Neural progenitor cell (in vitro differentiated cells): ENCODE measurements around the gene GIGYF2. TPM values are rescaled to one million over a fixed set of nuclear protein-coding genes. Genes with fewer than 3 reads are reported as not detected.

ENCODE experiments used
- DNase-seq: peaks from one replicate; pipeline ENCODE4 v3.0.0-alpha.2; 2016; ENCODE audit warnings: low spot score
- H2AFZ ChIP-seq: fragments of 200-600 bp; sonication (generic); replicated peaks from 2 replicates; pipeline ENCODE4 v1.6.1; 2016; ENCODE audit warnings: antibody characterized with exemption
- H3F3A ChIP-seq: fragments of 200-600 bp; sonication (generic); 2 replicates; pipeline ENCODE4 v1.6.1; 2016; ENCODE audit warnings: antibody characterized with exemption, low read depth
- H3K27ac ChIP-seq: fragments of 200-600 bp; sonication (generic); 2 replicates; pipeline ENCODE4 v1.5.1; 2016; ENCODE audit warnings: mild to moderate bottlenecking
- H3K27me3 ChIP-seq: fragments of 200-600 bp; sonication (generic); 2 replicates; pipeline ENCODE4 v1.6.1; 2016; ENCODE audit warnings: mild to moderate bottlenecking, moderate library complexity
- H3K36me3 ChIP-seq: fragments of 200-600 bp; sonication (generic); 2 replicates; pipeline ENCODE4 v1.5.1; 2016
- H3K4me1 ChIP-seq: fragments of 200-600 bp; sonication (generic); 2 replicates; pipeline ENCODE4 v1.6.1; 2016; ENCODE audit warnings: mixed run types
- H3K4me2 ChIP-seq: fragments of 200-600 bp; sonication (generic); 2 replicates; pipeline ENCODE4 v1.6.1; 2016
- H3K4me3 ChIP-seq: fragments of 200-600 bp; sonication (generic); 2 replicates; pipeline ENCODE4 v1.5.1; 2016
- H3K79me2 ChIP-seq: fragments of 200-600 bp; sonication (generic); 2 replicates; pipeline ENCODE4 v1.6.1; 2016; ENCODE audit warnings: low read depth
- H3K9ac ChIP-seq: fragments of 200-600 bp; sonication (generic); 2 replicates; pipeline ENCODE4 v1.6.1; 2016
- H3K9me3 ChIP-seq: fragments of 200-600 bp; sonication (generic); 2 replicates; pipeline ENCODE4 v1.5.1; 2016; ENCODE audit warnings: low read depth
- H4K20me1 ChIP-seq: fragments of 200-600 bp; sonication (generic); 2 replicates; pipeline ENCODE4 v1.6.1; 2016; ENCODE audit warnings: low read depth
- H3K27ac Mint-ChIP-seq: 3 replicates; pipeline ENCODE4 v1.8.0; 2021; ENCODE audit warnings: mixed read lengths
- H3K27me3 Mint-ChIP-seq: 2 replicates; pipeline ENCODE4 v1.8.0; 2022; ENCODE audit warnings: low read depth, mild to moderate bottlenecking, inconsistent platforms, moderate library complexity, mixed read lengths; ENCODE audit not compliant: insufficient read depth
- H3K36me3 Mint-ChIP-seq: 3 replicates; pipeline ENCODE4 v1.8.0; 2021; ENCODE audit warnings: mixed read lengths
- H3K4me1 Mint-ChIP-seq: 3 replicates; pipeline ENCODE4 v1.8.0; 2021; ENCODE audit warnings: mixed read lengths
- H3K4me3 Mint-ChIP-seq: 3 replicates; pipeline ENCODE4 v1.8.0; 2021; ENCODE audit warnings: mild to moderate bottlenecking, moderate library complexity, mixed read lengths
- H3K9me3 Mint-ChIP-seq: 3 replicates; pipeline ENCODE4 v1.8.0; 2020; ENCODE audit warnings: mixed read lengths
- CTCF ChIP-seq: fragments of 200-600 bp; sonication (generic); IDR thresholded peaks from 2 replicates; pipeline ENCODE4 v1.5.1; 2017; ENCODE audit warnings: antibody characterized with exemption, mild to moderate bottlenecking
- EZH2 ChIP-seq: fragments of 200-600 bp; sonication (generic); IDR thresholded peaks from 2 replicates; pipeline ENCODE4 v1.6.1; 2017; ENCODE audit warnings: antibody characterized with exemption, mild to moderate bottlenecking, moderate library complexity
- EZH2phosphoT487 ChIP-seq: fragments of 200-600 bp; sonication (generic); IDR thresholded peaks from 2 replicates; pipeline ENCODE4 v1.6.1; 2017; ENCODE audit warnings: antibody characterized with exemption
- total RNA-seq: library from RNA; depleted of rRNA; stranded (reverse); fragments of >200 nt; gene quantifications from 2 replicates; pipeline ENCODE4 v1.2.3, GENCODE V29; 2015; ENCODE audit warnings: low replicate concordance

GIGYF2 gene
- total RNA-seq, 1 donor from 2014 or later: 76.3 TPM

GRCh38 chr2:232791518-232791917, 94.4 kb downstream of the GIGYF2 start:
- no peaks in the 10 kb centered on the region for H3K27me3 ChIP-seq
- H3F3A ChIP-seq: peaks cover 18% of the 10 kb centered on the region
- no peaks in the 10 kb centered on the region for H3K79me2 ChIP-seq
- peaks cover 28% of the 10 kb centered on the region for H3K4me1 ChIP-seq
- no peak for DNase-seq
- H3K36me3 Mint-ChIP-seq: peaks cover 25% of the 10 kb centered on the region
- no peak overlapping the region for H3K4me2 ChIP-seq
- no peak overlapping the region for H3K9ac ChIP-seq
- no peaks in the 10 kb centered on the region for H3K9me3 ChIP-seq
- peaks cover 16% of the 10 kb centered on the region for H4K20me1 ChIP-seq
- no peaks in the 10 kb centered on the region for H3K27me3 Mint-ChIP-seq
- H3K4me1 Mint-ChIP-seq: peaks cover 5% of the 10 kb centered on the region
- H3K36me3 ChIP-seq: peaks cover 13% of the 10 kb centered on the region
- H3K4me3 ChIP-seq: no peak overlapping the region
- H3K27ac ChIP-seq: no peak overlapping the region
- no peak overlapping the region for H3K4me3 Mint-ChIP-seq
- H3K27ac Mint-ChIP-seq: no peak overlapping the region
- no peak overlapping the region for H2AFZ ChIP-seq
- no peaks in the 10 kb centered on the region for H3K9me3 Mint-ChIP-seq
- no peak for TF ChIP-seq EZH2
- no peak for TF ChIP-seq EZH2phosphoT487
- no peak for TF ChIP-seq CTCF

DNA sequence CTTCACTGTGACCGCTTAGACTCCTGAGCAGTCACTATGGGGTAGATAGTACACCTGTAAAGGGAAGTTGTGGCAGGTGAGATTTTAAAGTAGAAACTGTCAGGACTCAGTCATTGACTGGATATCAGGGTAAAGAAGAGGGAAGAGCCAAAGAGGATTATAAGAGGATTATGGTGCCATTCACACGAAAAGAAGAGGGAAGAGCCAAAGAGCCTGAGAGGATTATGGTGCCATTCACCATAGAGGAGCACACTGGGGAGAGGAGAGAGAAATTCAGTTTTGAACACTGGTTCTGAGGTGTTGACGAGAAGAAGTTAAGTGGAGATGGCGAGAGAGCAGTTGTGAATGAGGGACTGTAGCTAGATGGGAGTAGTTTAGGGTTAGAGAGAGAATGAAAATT, 96.1 kb downstream of the GIGYF2 start:
- peaks cover 6% of the 10 kb centered on the region for H3K36me3 ChIP-seq
- H3K4me1 ChIP-seq: peaks cover 28% of the 10 kb centered on the region
- peaks cover 5% of the 10 kb centered on the region for H3K4me1 Mint-ChIP-seq
- H3K4me2 ChIP-seq: peak overlapping the region; percentile 51
- no peak overlapping the region for H3K9ac ChIP-seq
- H3K9me3 Mint-ChIP-seq: no peaks in the 10 kb centered on the region
- DNase-seq: peak; percentile 74
- no peaks in the 10 kb centered on the region for H3K9me3 ChIP-seq
- no peak for TF ChIP-seq EZH2
- peaks cover 18% of the 10 kb centered on the region for H3F3A ChIP-seq
- peak overlapping the region; percentile 22 for H3K4me3 ChIP-seq
- peak overlapping the region; percentile 61 for H3K27ac ChIP-seq
- H3K27me3 ChIP-seq: no peaks in the 10 kb centered on the region
- H3K79me2 ChIP-seq: no peaks in the 10 kb centered on the region
- peaks cover 16% of the 10 kb centered on the region for H4K20me1 ChIP-seq
- no peak overlapping the region for H3K4me3 Mint-ChIP-seq
- no peak overlapping the region for H3K27ac Mint-ChIP-seq
- H3K36me3 Mint-ChIP-seq: peaks cover 24% of the 10 kb centered on the region
- H2AFZ ChIP-seq: no peak overlapping the region
- H3K27me3 Mint-ChIP-seq: no peaks in the 10 kb centered on the region

GRCh38 chr2:232794981-232795380, 97.8 kb downstream of the GIGYF2 start:
- no peaks in the 10 kb centered on the region for H3K27me3 ChIP-seq
- peaks cover 16% of the 10 kb centered on the region for H4K20me1 ChIP-seq
- no peak overlapping the region for H3K4me3 ChIP-seq
- no peak overlapping the region for H3K4me3 Mint-ChIP-seq
- H3K4me1 ChIP-seq: peaks cover 28% of the 10 kb centered on the region
- H3K9me3 Mint-ChIP-seq: no peaks in the 10 kb centered on the region
- peaks cover 9% of the 10 kb centered on the region for H3K36me3 ChIP-seq
- H3K4me1 Mint-ChIP-seq: no peaks in the 10 kb centered on the region
- H3K27me3 Mint-ChIP-seq: no peaks in the 10 kb centered on the region
- H3K9me3 ChIP-seq: no peaks in the 10 kb centered on the region
- no peak overlapping the region for H2AFZ ChIP-seq
- H3K9ac ChIP-seq: no peak overlapping the region
- peaks cover 23% of the 10 kb centered on the region for H3K36me3 Mint-ChIP-seq
- peaks cover 18% of the 10 kb centered on the region for H3F3A ChIP-seq
- H3K27ac ChIP-seq: no peak overlapping the region
- no peaks in the 10 kb centered on the region for H3K79me2 ChIP-seq
- no peak overlapping the region for H3K27ac Mint-ChIP-seq
- TF ChIP-seq EZH2 (no peak), CTCF (no peak), EZH2phosphoT487 (no peak)
- no peak for DNase-seq
- H3K4me2 ChIP-seq: no peak overlapping the region

DNA sequence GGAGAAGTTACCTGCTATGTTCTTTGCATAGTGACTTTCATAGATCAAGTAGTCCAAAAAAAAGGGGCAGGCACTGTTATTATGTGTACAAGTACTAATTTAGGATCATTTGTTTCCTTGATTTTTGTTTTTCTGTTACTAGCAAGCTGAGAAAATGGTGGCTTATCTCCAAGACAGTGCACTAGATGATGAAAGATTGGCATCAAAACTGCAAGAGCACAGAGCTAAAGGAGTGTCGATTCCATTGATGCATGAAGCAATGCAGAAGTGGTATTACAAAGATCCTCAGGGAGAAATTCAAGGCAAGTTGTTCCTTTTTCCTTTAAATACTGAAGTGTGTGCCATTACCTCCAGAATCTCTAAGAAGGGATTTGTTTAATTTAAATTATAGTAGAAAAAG, 98.8 kb downstream of the GIGYF2 start:
- Histone ChIP-seq H3K79me2 (no peaks in the 10 kb centered on the region), H3K4me3 (no peak overlapping the region), H3F3A (peaks cover 18% of the 10 kb centered on the region), H3K9me3 (no peaks in the 10 kb centered on the region), H3K27ac (no peak overlapping the region), H3K4me1 (peaks cover 28% of the 10 kb centered on the region), H3K27me3 (no peaks in the 10 kb centered on the region), H4K20me1 (peaks cover 16% of the 10 kb centered on the region), H3K9ac (no peak overlapping the region), H3K36me3 (peaks cover 10% of the 10 kb centered on the region), H2AFZ (no peak overlapping the region), H3K4me2 (no peak overlapping the region)
- DNase-seq: no peak
- H3K4me3 Mint-ChIP-seq: no peak overlapping the region
- no peak overlapping the region for H3K27ac Mint-ChIP-seq
- TF ChIP-seq CTCF: no peak
- TF ChIP-seq EZH2: no peak
- no peak for TF ChIP-seq EZH2phosphoT487
- H3K36me3 Mint-ChIP-seq: peaks cover 26% of the 10 kb centered on the region
- H3K9me3 Mint-ChIP-seq: no peaks in the 10 kb centered on the region
- H3K27me3 Mint-ChIP-seq: peaks cover 3% of the 10 kb centered on the region
- no peaks in the 10 kb centered on the region for H3K4me1 Mint-ChIP-seq
